ENCODE data around the gene KIAA1755. TPM values are rescaled to one million over a fixed set of nuclear protein-coding genes. Genes with fewer than 3 reads are reported as not detected.

The KIAA1755 gene
- total RNA-seq, 1 donor from 2014 or later: 17.8 TPM

GRCh38 chr20:38214256-38215193 is 46.0 kb downstream of the KIAA1755 start:
- Mint-ChIP-seq H3K4me3 (ENCODE audit: unreplicated experiment) (no peak overlapping the region), H3K27me3 (ENCODE audit: low read depth) (no peaks in the 10 kb centered on the region), H3K4me1 (ENCODE audit: low read depth) (peaks cover 43% of the 10 kb centered on the region), H3K9me3 (ENCODE audit: low read depth) (no peaks in the 10 kb centered on the region), H3K36me3 (ENCODE audit: low read depth) (no peaks in the 10 kb centered on the region), H3K27ac (ENCODE audit: unreplicated experiment) (no peak overlapping the region)
- peak; percentile 31 for TF ChIP-seq CTCF (IDR thresholded peaks at IDR 0.05)
- DNase-seq (ENCODE audit: low spot score): peak; percentile 49

- Mint-ChIP-seq H3K9me3 (ENCODE audit: low read depth) (no peaks in the 10 kb centered on the region), H3K4me3 (ENCODE audit: unreplicated experiment) (no peak overlapping the region), H3K27me3 (ENCODE audit: low read depth) (no peaks in the 10 kb centered on the region), H3K4me1 (ENCODE audit: low read depth) (peaks cover 48% of the 10 kb centered on the region), H3K27ac (ENCODE audit: unreplicated experiment) (no peak overlapping the region), H3K36me3 (ENCODE audit: low read depth) (no peaks in the 10 kb centered on the region)
- no peak for TF ChIP-seq CTCF (IDR thresholded peaks at IDR 0.05)
- DNase-seq (ENCODE audit: low spot score): no peak
Observed at GRCh38 chr20:38213607-38213940, 47.0 kb downstream of the KIAA1755 start.

GRCh38 chr20:38212806-38213606 is 47.5 kb downstream of the KIAA1755 start:
- no peaks in the 10 kb centered on the region for H3K9me3 Mint-ChIP-seq (ENCODE audit: low read depth)
- peak; percentile 84 for DNase-seq (ENCODE audit: low spot score)
- H3K27me3 Mint-ChIP-seq (ENCODE audit: low read depth): no peaks in the 10 kb centered on the region
- TF ChIP-seq CTCF (IDR thresholded peaks at IDR 0.05): no peak
- peaks cover 46% of the 10 kb centered on the region for H3K4me1 Mint-ChIP-seq (ENCODE audit: low read depth)
- H3K27ac Mint-ChIP-seq (ENCODE audit: unreplicated experiment): no peak overlapping the region
- no peaks in the 10 kb centered on the region for H3K36me3 Mint-ChIP-seq (ENCODE audit: low read depth)
- no peak overlapping the region for H3K4me3 Mint-ChIP-seq (ENCODE audit: unreplicated experiment)

- peak; percentile 60 for DNase-seq (ENCODE audit: low spot score)
- Mint-ChIP-seq H3K4me1 (ENCODE audit: low read depth) (peaks cover 35% of the 10 kb centered on the region), H3K27ac (ENCODE audit: unreplicated experiment) (peak overlapping the region; percentile 54), H3K4me3 (ENCODE audit: unreplicated experiment) (no peak overlapping the region), H3K9me3 (ENCODE audit: low read depth) (peaks cover 6% of the 10 kb centered on the region), H3K27me3 (ENCODE audit: low read depth) (no peaks in the 10 kb centered on the region), H3K36me3 (ENCODE audit: low read depth) (no peaks in the 10 kb centered on the region)
- no peak for TF ChIP-seq CTCF (IDR thresholded peaks at IDR 0.05)
Observed at GRCh38 chr20:38211200-38212097, 49.1 kb downstream of the KIAA1755 start.

All from chondrocyte (in vitro differentiated cells).